SHP77 treated with DMSO at 0.1 percent for 48 hours (cell line): ENCODE data around the gene RACK1.
"Not testable (repeated sequence)": the region's sequence is repeated elsewhere in the genome, so short reads cannot be mapped to it uniquely, and the experiment has no call there.

Source experiments
- DNase-seq: peaks from one replicate; lab custom pipeline; 2025; lab: John Stamatoyannopoulos, UW

Gene RACK1

GRCh38 chr5:181233088-181233800 lies 10.5 kb downstream of the RACK1 start:
- DNase-seq: no peak

DNA sequence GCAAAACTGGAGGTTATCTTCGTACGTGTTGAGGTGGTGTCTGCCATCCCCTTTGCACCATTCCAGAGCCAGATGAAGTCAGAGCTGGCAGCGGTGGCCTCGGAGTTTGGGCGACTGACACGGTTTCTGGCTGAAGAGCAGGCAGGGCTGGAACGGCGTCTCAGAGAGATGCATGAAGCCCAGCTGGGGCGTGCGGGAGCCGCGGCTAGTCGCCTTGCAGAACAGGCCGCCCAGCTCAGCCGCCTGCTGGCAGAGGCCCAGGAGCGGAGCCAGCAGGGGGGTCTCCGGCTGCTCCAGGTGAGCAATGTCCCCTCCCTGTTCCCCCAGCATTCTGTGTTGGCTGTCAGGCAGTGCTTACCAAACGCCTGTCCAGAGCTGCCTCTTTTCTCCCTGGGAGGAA lies 11.1 kb downstream of the RACK1 start:
- no peak for DNase-seq

DNA sequence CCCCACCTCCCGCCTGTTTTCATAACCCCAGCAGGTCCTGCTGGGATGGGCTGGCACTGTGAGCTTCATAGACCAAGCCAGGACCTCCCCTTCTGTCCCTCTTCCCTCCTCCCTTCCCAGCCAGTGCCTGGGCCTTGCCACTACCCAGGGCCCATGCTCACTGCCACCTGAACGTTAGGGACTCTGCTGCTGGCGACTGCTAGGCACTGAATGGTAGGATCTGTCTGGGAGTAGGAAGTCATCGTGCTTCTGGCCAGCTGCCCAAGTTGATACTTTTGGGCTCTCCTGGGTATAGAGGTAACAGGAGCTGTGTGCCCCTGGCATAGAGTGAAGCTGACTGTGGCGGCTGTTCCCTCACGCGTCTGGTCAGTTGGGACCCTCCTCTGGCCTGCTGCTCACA lies 12.3 kb downstream of the RACK1 start:
- no peak for DNase-seq

DNA sequence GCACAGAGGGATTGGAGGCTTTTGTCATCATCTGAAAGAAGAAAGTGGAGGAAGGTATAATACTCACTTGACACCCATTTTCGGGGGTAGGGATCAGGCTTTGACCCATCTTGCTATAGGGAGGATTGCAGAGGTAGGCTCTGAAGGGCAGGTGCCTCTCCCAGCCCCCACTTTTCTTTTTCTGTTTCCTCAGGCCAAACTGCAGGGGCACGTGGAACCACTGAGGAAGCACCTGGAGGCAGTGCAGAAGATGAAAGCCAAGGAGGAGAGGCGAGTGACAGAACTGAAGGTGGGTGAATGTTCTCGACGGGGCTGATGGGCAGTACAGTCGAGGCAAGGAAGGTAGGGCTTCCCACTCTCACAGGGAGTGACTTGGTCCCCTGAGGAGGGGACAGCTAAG lies 13.2 kb downstream of the RACK1 start:
- DNase-seq: no peak

DNA sequence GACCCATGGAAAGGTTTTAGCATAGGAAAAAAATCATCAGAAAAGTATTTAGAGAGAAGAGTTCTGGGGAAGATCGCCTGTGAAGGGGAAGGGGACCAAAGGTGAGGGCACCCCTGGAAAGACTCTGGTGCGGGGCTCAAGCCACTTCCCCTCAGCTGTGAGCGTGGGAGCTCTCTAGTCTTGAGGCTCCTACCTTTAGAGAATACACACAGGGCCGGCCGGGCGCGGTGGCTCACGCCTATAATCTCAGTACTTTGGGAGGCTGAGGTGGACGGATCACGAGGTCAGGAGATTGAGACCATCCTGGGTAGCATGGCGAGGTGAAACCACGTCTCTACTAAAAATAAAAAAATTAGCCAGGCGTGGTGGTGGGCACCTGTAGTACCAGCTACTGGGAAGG lies 13.7 kb downstream of the RACK1 start:
- no peak for DNase-seq

GRCh38 chr5:181224390-181225229 lies 19.1 kb downstream of the RACK1 start:
- DNase-seq: no peak

DNA sequence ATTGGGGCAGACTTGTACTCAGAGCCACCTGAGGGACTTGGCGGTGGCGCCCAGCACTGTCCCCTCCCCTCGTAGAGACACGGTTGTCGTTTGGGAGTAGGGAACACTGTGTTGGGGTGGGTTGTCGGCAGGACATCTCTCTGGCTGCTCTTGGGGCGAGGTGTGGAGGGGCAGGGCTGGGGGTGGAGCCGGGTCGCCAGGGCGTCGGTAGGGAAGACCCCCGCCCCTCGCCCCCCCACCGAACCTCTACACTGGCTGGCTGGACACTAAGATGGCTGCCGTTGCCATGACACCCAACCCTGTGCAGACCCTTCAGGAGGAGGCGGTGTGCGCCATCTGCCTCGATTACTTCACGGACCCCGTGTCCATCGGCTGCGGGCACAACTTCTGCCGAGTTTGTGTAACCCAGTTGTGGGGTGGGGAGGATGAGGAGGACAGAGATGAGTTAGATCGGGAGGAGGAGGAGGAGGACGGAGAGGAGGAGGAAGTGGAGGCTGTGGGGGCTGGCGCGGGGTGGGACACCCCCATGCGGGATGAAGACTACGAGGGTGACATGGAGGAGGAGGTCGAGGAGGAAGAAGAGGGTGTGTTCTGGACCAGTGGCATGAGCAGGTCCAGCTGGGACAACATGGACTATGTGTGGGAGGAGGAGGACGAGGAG lies 19.8 kb downstream of the RACK1 start:
- DNase-seq: no peak

DNA sequence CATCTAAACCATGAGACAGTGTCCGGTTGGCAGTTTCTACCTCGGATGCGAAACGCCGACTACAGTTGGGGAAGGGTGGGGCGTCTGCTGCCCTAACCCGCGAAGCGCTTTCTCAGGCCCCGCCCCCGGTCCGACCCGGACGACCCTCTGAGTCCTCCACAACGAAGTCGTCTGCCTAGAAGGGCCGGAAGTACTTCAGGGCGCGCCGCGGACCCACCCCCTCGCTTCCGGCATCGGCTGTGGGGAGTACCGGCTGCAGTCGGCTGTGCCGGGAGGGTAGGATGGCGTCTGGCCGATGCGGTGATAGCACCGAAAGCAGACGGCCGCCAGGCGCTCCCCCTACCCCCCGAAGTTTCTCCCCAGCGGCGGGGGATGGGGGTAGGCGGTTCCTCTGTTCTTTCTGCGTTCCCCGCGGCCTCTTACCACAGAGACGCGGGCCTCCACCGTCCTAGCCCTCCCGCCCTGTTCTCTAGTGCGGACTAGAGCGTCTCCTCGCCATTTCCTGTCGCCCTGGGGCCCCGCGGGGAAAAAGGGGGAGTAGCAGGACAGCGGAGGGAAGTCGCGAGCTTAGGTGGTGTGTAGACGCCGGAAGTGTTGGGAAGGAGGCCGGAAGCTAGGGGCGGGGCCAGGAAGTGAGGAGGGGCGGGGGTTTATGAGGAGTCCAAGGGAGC lies 20.5 kb downstream of the RACK1 start, which contains the start of gene TRIM41:
TSS of gene TRIM41 (plus strand) at position 224 of the 671 bp plus-strand sequence. CDS start 719 bp downstream, outside the sequence.
- no peak for DNase-seq

DNA sequence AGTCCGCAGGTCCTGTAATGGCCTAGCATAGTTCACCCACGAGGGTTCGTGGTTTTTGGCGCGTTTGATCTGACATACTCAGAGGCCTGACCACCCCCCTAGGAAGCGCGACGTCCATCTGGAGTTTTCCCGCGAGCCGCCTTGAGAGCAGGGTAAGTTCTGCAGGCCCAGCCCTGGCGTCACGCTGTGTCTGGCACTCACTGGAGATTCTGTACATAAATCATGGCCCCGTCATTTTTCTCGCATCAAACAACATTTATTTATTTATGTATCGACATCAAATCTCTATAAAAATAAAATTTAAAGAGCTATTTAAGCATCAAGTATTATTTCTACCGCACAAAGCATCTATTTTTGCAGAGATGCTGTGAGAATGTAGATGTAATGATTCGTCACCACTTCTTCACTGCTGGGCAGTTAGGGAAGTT lies 21.1 kb downstream of the RACK1 start:
- no peak for DNase-seq

GRCh38 chr5:181221792-181222629 lies 21.7 kb downstream of the RACK1 start:
- DNase-seq: no peak

DNA sequence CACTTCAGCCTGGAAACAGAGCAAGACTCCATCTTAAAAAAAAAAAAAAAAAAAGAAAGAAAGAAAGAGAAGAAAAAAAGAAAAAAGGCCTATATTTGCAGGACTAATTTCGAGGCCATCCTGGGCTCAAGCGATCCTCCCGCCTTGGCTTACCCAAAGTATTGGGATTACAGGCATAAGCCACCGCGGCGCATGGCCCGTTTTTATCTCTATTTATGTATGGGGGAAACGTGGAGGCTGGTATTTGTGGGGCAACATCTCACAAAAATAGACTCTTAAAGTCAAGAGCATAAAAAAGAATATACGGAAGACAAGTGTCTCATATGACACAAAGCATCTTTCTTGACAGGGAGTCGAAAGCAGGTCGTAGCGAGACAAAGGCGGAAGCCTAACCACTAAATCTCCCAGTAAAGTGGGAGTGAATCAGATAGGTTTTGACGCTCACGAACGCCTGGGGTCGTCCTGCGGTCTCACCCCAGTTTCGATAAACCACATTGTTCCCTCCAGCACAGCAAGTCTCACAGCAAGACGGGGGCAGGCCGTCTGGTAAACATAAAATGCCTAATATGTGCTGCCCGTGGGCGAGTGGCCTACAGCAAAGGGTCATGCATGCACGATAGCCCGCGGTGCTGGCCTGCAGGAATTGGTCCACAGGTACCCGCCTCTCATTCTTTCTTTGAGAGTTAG lies 22.5 kb downstream of the RACK1 start:
- no peak for DNase-seq

GRCh38 chr5:181220178-181220515 lies 23.6 kb downstream of the RACK1 start:
- DNase-seq: no peak

DNA sequence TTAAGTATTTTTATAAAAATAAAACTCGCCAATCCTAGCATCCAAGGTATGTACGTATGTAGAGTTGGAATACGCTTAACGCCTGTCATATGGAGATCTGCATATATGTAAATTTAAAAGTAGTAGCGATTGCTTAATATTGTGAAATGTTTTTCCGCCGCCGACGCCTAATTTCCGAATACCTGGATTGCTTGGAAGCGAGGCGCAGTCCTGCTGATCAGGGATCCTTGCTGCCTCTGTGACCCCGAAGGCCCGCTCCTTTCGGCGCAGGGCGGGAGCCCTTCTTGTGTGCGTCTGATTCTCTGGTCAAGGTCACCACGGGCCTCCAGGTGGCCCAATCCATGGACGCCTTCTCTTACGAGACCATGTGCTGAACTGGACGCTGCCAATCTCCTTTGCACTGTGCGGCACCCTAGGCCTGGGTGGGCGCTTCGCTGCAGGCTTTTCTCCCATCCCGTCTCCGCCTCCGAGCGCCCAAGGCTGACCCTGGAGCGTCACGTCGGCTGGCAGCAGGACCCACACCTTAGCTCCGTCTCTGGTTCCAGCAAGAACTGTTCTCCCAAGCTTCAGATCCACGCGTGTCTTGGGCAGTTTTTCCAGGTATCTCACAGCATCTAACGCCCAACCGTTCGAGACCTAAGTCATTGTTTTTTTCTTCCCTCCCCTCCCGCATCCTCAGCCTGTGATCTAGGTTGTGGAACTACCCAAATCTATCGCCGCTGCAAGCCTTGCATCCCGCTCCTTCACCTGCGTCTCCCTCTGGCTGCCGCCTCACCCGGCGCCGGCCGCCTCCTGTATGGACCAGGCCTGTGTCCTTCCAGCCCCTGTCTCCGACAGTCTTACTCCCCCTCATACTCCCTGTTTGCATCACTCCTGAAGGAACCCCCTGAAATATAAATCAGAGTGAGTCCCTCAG lies 24.2 kb downstream of the RACK1 start:
- no peak for DNase-seq

- DNase-seq: no peak
Measured at GRCh38 chr5:181218795-181219124, 24.9 kb downstream of the RACK1 start.

DNA sequence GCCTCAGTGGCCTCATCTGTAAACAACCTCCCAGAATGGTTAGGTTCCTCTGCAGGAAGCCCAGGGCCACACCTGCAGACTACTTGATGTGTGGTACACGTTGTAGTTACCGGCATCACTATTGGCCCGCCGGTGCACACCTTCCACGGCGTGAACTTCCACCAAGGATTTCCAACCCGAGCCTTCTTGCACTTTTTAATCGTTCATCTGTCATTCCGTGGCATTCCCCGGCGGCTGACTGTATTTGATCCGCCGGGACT lies 26.0 kb downstream of the RACK1 start:
- DNase-seq: no peak

- DNase-seq: no peak
Measured at GRCh38 chr5:181217111-181217802, 26.4 kb downstream of the RACK1 start.

DNA sequence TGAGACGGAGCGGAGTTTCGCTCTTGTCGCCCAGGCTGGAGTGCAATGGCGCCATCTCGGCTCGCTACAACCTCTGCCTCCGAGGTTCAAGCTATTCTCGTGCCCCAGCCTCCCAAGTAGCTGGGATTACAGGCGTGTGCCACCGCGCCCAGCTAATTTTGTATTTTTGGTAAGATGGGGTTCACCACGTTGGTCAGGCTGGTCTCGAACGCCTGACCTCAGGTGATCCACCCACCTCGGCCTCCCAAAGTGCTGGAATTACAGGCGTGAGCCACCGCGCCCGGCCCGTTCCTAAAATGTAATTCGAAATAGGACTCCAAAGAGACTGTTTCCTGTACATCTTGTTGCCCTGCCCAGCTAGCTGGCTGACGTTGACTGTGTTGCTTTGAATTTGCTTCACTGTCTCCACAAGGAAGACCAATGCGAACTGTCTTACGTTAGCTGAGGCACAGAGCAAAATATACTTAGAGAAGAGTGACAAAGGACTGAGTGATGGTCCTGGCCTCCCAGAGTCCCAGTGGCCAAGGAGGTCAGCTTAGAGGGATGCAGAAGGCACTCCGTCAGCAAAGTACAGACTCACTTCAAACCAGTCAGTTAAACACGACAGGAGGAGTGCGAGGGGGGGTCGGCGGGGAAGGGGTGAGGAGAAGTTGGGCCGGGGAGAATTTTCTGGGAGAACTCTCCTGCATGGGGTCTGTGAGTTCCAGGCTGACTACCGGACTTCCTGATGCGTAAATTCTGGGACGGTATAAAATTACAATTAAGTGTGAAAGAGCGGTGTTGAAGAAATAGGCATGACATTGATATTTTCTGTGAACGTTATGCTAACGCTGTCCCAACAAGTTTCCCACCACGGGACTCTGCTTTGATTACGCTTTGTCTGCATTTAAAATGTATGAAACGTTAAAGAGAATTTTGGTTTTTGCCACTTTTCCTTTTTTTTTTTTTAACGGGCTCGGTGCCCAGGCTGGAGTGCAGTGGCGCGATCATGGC lies 27.4 kb downstream of the RACK1 start:
- DNase-seq: no peak

DNA sequence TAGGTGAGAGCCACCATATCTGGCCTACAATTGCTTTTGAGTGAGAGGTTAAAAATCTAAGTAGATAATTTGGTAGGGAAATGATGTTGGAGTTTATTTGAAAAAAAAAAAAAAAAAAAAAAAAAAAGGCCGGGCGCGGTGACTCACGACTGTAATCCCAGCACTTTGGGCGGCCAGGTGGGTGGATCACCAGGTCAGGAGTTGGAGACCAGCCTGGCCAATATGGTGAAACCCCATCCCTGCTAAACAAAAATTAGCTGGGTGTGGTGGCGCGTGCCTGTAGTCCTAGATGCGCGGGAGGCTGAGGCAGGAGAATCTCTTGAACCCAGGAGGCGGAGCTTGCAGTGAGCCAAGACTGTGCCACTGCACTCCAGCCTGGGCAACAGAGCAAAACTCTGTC lies 29.5 kb downstream of the RACK1 start:
- DNase-seq: not testable (repeated sequence)
